Activated CD8-positive, alpha-beta memory T cell treated with anti-CD3 and anti-CD28 coated beads for 1 hour (primary cell): ENCODE data around the gene CPB2.
A peak's percentile ranks its signal among the peaks of the same experiment; 100 is the strongest.

Source experiments
- DNase-seq, 2 donors: peaks; one replicate each; pipeline ENCODE4 v3.0.0-alpha.2; 2020; ENCODE audit warnings: low read depth in 1 of 2; ENCODE audit errors: extremely low read depth in 1 of 2

The CPB2 gene

GRCh38 chr13:46127358-46128023 lies 22.7 kb upstream of the CPB2 start:
- no peak for DNase-seq

GRCh38 chr13:46126552-46127357 lies 21.9 kb upstream of the CPB2 start:
- peak; percentile 23 to 45 for DNase-seq

DNA sequence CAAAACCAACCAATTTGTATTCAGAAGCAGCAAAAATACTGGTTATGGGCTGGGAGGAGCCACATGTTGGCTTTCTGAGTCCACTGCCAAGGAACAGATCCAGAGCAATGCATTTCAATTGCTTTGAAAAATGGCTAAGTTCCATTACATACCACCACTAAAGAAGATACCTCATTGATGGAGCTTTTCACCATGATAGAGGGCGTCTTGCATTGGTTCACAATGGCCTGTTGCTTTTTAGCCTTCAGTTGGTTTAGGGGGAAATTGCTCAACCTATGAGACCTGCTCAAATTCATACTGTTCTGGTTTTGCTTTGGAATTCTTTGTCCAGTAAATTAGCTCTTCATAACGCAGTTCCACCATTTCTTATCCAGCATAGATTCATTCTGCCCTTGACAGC lies 21.2 kb upstream of the CPB2 start:
- no peak for DNase-seq

- no peak for DNase-seq
These were observed 20.4 kb upstream of the CPB2 start for GRCh38 chr13:46124967-46125933.

GRCh38 chr13:46124531-46124966 lies 19.7 kb upstream of the CPB2 start:
- no peak for DNase-seq

DNA sequence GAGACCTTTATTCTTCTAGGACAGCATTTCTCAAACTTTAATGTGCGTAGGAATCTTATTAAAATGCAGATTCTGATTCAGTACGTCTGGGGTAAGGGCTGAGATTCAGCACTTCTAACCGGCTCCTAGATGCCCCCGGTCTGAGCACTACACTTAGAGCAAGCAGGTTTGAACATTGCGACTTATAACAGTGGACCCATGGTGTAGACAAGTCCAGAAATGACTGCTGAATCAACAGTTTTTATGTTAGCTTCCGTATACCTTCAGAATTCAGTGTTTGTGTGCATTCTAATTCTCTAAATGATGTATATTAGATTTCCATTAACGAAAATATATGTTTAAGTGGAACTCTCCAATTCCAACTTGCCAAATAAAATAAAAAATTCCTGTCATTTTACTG lies 17.5 kb upstream of the CPB2 start:
- no peak for DNase-seq

GRCh38 chr13:46121597-46122163 lies 16.8 kb upstream of the CPB2 start:
- no peak for DNase-seq

- DNase-seq = no peak
These were observed 16.2 kb upstream of the CPB2 start for GRCh38 chr13:46121033-46121432.

DNA sequence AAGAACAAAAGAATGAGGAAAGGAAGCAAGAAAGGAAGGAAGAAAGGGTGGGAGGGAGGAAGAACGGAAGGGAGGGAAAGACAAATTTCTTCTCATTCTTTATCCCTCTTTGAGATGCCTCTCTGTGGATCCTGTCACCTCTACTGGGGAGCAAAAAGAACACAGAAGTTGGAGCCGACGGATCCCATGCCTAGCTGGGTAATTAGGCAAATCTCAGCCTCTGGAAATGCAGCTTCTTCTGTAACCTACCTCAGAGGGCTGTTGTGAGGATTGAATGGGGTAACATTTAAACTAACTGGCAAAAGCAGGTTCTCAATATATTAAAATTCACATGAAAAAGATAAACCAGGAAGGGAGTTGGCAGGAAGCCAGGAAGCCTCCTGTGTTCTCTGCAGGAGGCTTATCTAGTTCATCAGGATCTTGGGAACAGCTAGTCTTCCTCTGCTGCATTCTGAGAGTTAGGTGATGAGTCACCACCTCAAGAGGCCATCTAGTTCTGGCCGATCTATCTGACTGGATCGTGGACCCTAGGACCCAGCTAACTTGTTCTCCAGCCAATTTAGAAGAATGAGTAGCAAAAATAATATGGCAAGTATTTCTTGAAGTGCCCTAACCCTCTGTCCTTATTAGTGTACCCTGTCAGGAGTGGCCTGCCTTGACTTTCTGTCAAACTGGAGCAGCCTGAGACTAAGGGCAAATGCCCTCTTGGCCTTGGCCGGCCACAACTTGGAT lies 15.2 kb upstream of the CPB2 start:
- DNase-seq = no peak

DNA sequence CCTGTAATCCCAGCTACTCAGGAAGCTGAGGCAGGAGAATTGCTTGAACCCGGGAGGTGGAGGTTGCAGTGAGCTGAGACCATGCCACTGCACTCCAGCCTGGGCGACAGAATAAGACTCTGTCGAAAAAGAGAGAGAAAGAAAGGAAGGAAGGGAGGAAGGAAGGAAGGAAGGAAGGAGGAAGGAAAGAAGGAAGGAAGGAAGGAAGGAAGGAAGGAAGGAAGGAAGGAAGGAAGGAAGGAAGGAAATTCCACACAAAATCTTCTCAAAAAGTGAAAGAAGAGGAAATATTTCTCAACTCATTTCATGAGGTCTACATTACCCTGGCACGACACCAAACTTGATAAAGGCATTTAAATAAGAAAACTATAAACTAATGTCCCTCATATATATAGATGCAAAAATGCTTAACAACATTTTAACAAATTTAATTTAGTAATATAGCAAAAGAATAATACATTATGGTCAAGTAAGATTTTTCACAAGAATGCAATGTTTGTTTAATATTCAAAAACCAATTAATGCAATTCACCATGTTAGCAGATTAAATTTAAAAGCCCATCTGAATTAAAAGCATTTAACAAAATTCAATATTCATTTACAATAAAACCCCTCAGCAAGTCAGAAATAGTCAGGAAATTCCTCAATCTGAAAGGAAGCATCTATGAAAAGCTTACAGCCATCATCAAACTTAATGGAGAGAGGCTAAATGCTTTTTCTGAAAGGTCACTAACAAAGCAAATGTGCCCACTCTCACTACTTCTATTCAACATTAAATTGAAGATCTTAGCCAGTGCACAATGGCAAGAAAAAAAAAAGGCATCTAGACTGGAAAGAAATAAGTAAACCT lies 12.0 kb upstream of the CPB2 start:
- DNase-seq = no peak

DNA sequence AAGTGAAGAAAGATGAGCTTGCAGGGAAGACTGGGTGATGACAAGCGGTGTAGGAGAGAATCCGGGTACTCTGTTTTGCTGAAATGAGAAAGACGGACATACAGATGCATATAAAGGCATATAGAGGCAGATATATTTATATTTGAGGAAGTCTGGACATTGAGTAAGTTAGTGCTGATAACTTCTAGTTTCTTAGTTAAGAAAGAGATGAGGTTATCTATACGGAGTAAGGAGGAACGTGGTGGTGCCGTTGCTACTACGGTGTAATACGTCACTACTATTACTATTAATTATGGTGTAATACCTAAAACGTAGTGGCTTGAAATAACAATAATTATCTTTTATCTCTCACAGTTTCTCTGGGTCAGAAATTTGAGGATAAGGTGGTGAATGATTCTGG lies 9.8 kb upstream of the CPB2 start:
- no peak for DNase-seq

DNA sequence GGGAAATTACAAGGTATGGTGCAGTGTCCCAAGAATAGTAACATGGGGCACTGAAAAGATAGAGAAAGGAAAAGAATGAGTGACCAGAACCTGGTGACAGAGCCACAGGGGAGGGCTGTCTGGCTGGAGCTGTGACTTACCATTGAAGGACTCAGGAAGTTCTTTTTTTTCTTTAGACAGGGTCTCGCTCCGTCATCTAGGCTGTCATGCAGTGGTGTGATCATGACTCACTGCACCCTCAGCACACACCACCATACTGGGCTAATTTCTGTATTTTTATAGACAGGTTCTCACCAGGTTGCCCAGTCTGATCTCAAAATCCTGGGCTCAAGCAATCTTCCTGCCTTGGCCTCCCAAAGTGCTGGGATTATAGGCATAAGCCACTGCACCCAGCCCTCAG lies 8.8 kb upstream of the CPB2 start:
- no peak for DNase-seq

- DNase-seq = no peak
These were observed 6.3 kb upstream of the CPB2 start for GRCh38 chr13:46111151-46111550.

DNA sequence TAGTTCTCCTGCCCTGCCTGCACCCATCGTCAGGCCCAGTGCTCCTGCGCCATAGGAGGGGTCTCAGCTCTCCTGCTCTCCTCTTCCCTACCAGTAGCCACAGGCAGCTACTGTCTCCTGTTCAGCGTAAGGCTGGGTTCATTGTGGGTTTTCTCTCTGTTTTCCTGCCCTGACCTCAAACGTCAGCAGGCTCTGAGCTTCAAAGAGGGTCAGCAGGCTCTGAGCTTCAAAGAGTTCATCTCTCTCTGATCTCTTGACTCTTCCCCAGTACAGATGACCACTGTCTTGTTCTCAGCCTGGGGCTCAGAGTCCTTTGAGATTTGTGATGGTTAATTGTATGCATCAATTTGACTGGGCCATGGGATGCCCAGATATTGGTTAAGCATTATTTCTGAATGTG lies 4.6 kb upstream of the CPB2 start:
- no peak for DNase-seq

DNA sequence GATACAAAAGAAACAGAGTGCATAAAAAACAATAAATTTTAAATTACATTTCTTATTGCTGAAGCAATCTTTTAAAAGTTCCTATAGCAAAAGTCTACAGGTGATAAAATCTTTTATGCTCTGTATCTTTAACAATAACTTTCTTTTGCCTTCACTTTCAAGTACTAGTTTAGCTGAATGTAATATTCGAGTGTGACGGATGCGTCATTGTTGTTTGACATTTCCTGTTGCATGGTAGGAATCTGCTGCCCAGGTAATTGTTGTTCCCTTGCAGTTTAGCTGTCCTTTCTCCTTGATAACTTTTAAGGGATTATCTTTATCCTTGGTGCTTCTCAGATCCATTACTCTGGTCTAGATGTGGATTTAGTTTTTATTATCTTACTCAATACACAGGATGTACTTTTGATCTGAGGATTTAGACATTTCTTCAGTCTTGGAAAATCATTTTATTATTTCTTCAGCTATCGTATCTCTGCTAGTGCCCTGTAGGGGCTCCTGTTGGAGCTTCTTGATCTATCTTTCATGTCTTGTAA lies 2.1 kb upstream of the CPB2 start:
- DNase-seq = no peak

- no peak for DNase-seq
These were observed 1.8 kb downstream of the CPB2 start for GRCh38 chr13:46103037-46103436.

GRCh38 chr13:46102255-46102605 lies 2.6 kb downstream of the CPB2 start:
- no peak for DNase-seq

DNA sequence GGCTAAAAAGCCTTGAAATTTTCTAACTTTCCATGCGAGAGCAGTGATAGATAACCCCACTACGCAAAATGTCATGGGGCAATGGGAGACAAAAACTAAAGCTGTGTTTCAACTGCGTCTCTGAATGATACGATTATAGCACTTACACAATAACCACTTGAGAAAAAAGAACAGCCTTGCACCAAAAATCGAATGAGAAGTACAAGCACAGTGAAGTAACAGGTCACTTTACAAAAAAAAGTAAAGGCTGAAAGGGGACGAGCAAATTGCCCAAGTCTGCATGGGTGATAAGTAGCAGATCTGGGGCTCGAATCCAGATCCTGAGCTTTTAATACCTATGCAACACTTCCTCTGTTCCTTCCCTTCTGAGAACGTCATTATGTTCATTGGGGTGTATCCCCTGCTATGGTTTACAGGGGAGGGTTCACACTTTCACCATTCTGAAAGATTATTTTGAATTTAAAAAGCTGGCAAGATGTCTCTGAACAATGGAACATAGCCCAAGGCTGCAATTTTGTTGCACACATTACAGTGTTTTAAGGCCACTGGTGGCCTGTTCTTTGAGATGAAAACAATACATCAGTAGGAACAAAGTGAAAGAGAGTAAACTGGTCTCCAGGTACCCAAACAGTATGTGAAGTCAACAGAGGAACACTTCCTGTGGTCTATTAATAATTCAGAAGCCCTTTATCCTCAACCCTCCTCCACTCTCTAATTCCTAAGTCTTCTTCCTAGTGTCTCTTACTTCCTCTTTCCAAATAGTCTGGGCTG lies 3.2 kb downstream of the CPB2 start:
- no peak for DNase-seq

DNA sequence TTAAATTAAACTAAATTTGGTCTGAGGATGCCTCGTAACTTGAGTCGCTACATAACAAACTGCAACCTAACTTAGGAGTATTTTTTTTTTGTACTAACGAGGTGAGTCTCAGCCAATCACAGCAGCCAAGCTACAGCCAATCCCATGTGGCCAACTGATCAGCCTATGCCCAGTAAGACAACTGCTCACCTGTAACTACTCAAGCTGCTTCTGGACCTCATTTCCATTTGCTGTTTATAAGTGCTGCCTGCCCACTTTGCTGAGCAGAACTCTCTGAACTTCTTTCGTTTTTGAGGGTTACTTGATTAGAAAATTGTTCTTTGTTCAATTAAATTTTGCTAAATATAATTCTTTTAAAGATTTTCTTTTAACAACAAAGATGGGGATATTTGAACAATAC lies 3.8 kb downstream of the CPB2 start:
- no peak for DNase-seq
